Fibroblast of skin of back (primary cell): ENCODE data around the gene SLC12A6.
A peak's percentile ranks its signal among the peaks of the same experiment; 100 is the strongest.

Source experiments
- DNase-seq: peaks from one replicate; pipeline ENCODE4 v3.0.0-alpha.2; 2013

SLC12A6 gene

DNA sequence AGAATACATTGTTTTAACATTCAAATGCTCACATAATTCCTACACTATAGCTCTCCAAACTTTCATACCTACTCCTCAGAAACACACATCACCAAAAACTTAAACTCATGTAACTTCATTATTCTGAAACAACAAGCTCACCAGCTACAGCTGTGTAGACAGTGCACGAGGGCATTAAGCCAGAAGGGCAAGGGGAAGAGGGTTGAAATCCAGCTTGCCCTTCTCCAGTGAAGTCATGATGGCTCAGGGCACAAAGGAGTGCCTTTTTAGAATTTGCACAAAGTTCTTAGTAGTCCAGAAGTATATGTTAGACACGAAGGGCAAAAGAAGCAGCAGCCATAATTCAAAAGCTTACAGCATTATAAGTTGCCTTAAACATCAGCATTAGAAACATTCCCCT, 8.6 kb downstream of the SLC12A6 start:
- no peak for DNase-seq

DNA sequence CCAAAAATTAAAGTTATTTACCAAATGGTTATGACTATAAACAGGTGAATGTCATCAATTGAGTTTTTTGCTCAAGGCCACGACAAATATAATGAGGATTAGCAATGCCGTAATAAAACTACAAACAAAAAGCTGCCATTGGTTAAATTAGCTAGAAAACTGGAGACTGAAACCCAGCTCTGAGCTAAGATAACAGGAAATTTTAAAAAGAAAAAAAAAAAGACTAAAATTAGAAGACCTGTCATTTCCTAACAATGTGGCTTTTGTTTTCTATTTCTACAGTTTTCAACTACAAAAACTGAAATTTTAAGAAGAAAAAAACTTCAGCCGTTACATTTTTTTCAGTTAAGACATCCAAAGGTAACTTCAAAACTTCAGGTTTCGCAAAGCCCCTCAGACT, 9.7 kb downstream of the SLC12A6 start:
- no peak for DNase-seq

- no peak for DNase-seq
These were observed 12.2 kb downstream of the SLC12A6 start for GRCh38 chr15:34325368-34325767.

DNA sequence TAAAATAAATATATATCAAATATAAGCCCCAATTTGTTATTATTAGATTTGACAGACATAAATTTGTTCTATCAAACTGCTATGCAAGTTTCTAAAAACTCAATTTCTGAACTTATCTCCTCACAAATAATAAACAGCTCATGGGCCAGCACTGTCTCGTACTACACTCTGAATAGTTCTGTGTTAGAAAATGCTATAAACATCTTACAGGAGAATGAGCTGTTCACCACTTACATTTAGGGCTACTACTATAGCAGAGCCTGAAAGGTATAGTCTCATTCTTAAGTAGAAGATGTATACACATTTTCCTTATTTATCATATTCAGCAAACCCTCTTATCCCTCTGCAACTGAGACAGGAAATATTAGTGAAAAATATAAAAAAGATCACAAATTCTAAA, 12.6 kb downstream of the SLC12A6 start:
- no peak for DNase-seq

DNA sequence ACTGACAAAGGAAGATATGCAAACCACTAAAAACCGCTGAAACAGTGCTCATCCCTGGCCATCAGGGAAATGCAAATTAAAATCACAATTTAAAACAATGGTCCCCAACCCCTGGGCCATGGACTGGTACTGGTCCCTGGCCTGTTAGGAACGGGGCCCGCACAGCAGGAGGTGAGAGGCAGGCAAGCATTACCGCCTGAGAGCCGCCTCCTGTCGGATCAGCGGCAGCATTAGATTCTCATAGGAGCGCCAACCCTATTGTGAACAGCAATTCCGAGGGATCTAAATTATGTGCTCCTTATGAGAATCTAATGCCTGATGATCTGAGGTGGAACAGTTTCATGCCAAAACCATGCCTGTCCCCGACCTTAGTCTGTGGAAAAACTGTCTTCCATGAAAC, 14.4 kb downstream of the SLC12A6 start:
- no peak for DNase-seq

GRCh38 chr15:34318277-34319079, 19.1 kb downstream of the SLC12A6 start:
- peak; percentile 72 for DNase-seq

DNA sequence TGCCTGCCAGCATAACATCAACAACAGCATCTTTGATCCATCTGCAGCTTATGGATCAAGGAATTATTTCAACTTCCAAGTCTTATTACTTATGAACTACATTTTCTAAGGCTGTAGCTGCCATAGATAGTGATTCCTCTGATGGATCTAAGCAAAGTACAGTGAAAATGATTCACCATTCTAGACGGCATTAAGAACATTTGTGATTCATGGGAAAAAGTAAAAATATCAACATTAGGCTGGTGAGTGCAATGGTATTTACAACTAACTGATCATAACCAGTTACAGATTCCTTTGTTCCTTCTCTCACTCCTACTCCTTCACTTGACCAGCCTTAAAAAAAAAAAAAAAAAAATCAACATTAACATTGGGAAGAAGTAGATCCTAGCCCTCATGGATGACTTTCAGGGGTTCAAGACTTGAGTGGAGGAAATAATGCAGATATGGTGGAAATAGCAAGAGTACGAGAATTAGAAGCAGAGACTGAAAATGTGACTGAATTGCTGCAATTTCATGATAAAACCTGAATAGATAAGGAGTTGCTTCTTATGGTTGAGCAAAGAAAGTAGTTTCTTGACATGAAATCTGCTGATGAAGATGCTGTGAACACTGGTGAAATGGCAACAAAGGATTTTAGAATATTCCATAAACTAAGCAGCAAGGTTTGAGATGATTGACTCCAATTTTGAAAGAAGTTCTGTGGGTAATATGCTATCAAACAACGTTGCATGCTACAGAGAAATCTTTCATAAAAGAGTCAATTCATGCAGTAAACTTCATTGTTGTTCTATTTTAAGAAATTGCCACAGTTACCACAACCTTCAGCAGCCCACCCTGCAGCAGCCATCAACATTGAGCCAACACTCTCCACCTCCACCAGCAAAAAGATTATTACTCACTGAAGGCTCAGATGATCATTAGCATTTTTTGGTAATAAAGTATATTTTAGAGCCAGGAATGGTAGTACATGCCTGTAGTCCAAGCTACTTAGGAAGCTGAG, 22.8 kb downstream of the SLC12A6 start:
- peak; percentile 52 for DNase-seq

- DNase-seq = no peak
These were observed 26.0 kb downstream of the SLC12A6 start for GRCh38 chr15:34311563-34311962.

DNA sequence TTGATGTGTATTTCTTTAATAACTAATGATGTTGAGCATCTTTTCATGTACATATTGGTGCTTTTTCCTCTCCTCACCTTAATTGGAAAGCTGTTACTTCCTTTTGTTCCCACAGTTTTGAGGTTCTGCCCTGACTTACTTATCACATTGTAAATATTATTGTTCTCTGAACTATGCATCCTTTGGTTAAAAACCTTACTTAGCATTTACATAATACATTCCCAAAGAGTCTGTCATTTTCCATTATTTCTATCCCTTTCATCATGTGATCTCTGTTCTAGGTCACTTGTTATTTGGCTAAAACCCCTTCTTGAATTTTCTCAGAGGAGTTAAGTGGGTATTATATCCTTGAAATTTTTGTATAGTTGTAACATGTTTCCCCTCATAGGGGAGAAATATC, 33.0 kb downstream of the SLC12A6 start:
- DNase-seq = peak; percentile 91

DNA sequence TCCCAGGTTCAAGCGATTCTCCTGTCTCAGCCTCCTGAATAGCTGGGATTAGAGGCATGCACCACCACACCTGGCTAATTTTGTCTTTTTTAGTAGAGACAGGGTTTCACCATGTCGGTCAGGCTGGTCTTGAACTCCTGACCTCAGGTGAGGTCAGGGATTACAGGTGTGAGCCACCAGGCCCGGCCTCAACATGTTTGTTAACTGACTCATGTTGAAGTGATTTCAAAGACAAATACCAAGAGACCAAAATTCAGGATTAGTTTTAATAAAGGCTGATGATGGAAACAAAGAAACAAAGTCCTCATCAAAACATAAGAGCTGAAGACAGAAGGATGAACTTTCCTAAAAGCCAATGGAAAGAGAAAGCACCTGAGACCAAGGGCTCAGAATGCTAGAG, 36.5 kb downstream of the SLC12A6 start:
- no peak for DNase-seq

DNA sequence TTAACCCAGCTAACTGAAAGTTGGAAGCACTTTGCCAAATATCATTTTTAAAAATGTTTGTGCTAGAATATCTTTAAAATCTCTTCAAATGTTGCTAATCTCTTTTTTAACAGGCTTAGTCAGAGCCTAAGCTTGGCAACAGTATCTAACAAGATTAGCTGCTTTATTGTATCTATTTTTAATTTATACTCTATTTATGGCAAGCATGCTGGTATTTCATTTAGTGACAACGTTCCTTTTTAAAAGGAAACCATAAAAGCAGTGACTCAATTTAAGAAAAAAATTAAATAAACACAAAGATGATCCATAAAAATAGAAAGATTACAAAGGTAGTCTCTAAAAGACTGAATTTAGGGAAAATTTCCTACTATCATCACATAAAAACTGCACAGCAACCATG, 40.5 kb downstream of the SLC12A6 start:
- DNase-seq = peak; percentile 72

- no peak for DNase-seq
These were observed 45.0 kb downstream of the SLC12A6 start for GRCh38 chr15:34292621-34293020.

- no peak for DNase-seq
These were observed 52.6 kb downstream of the SLC12A6 start for GRCh38 chr15:34284937-34285336.

DNA sequence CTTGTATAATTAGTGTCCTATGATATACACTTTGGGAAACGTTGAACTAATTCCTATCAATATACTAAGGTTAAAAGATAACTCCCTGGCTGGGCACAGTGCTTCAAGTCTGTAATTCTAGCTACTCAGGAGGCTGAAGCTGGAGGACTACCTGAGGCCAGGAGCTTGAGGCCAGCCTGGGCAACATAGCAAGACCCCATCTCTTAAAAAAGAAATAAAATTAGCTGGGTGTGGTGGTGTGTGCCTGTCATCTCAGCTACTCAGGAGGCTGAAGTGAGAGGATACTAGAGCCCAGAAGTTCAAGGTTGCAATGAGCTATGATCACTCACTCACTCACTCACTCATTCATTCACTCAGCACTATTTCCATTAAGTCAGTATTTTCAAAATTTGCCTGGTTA, 55.2 kb downstream of the SLC12A6 start:
- DNase-seq = no peak

- DNase-seq = no peak
These were observed 57.4 kb downstream of the SLC12A6 start for GRCh38 chr15:34280193-34280592.

DNA sequence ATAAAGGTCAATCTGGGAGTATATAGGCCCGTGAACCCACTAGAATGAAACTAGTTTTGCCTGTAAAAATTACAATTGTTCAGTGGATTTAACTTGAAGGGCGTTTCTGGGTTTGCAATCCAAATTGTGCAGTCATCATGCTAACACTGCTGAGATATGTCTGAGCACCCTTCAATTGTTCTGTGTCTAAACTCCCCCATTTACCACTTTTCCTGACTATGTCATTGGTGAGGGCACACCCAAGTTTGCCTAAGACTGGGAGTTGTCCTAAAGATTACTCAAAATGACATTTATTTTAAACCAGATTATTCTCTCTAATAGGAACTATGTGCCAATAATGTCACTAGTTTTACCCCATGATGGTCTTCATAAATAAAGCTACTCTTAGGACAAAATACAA, 58.2 kb downstream of the SLC12A6 start:
- peak; percentile 38 for DNase-seq

GRCh38 chr15:34275721-34276120, 61.9 kb downstream of the SLC12A6 start:
- peak; percentile 75 for DNase-seq

- peak; percentile 28 for DNase-seq
These were observed 62.4 kb downstream of the SLC12A6 start for GRCh38 chr15:34275154-34275553.

DNA sequence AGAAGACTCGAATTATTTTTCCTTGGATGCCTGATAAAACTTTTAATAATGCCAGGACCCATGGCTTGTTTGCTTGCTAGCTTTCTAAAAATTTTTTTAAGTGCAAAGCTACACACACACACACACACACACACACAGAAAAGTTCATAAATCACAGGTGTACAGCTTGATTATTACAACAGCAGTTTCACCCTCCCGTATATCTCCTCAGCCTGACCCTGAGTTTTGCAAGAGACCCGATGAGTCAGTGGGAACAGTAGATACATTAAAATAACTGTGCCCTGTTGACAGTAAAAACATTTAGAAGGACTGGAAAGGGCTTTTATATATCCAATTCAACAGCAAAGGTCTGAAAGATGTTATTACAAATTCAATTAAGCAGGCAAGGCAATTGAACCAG, 66.1 kb downstream of the SLC12A6 start:
- DNase-seq = peak; percentile 76

GRCh38 chr15:34266751-34267150, 70.8 kb downstream of the SLC12A6 start:
- no peak for DNase-seq

DNA sequence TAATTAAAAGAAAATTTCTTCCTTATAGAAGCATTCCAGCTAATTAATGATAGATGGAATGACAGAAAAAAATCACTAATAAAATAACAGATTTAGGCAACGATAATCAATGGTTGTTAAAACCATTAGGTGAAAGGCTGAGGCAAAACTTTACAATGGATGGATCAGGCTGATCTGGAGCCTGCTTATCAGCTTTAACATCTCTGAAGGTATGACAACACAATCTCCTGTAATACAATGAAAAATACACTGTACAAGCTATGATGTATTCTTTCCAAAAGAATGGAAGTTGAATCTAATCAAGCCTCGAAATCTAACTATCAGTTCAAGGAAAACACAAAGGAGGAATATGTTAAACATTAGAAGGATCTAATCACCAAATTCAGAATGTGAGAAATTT, 73.5 kb downstream of the SLC12A6 start:
- no peak for DNase-seq

GRCh38 chr15:34262362-34262761, 75.2 kb downstream of the SLC12A6 start:
- DNase-seq = no peak

DNA sequence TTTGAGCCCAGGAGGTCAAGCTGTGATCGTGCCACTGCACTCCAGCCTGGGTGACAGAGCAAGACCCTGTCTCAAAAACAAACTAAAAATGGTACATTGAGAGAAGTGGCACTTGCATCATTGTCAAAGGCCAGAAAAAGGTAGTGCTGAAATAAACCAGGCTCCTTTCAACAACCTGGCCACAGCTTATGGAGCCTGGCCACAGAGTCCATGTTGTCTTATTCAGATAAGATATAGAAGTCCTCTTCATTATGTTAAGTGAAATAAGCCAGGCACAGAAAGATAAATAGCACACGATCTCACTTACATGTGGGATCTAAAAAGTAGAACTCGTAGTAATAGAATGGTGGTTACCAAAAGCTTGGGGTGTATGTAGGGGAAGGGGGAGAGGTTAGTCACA, 78.0 kb downstream of the SLC12A6 start:
- no peak for DNase-seq

DNA sequence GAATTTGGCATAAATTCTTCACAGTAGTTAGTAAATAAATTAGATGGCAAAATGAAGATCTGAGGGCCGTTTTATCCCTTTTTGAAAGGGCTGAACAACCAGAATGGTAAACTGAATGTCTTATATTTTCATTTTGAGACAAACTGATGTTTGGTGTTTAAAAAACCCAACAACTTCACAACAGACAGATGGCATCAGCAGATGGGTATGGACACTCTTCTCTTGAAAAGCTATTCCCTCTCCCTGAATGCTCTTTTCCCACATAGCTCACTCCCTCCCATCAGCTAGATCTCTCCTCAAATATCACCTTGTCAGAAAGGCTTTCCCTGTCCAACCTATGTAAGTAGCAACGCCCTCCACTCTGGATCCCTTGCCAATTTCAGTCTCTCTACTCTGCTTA, 79.4 kb downstream of the SLC12A6 start:
- DNase-seq = no peak
